ENCODE data around the gene CDKL1.
"Not testable (repeated sequence)": the region's sequence is repeated elsewhere in the genome, so short reads cannot be mapped to it uniquely, and the experiment has no call there.

CDKL1 gene

GRCh38 chr14:50387548-50387947 is 9.1 kb downstream of the CDKL1 start:
- DNase-seq = no peak

- no peak for DNase-seq
Measured at GRCh38 chr14:50383618-50384225, 13.0 kb downstream of the CDKL1 start.

- no peak for DNase-seq
Measured at GRCh38 chr14:50381823-50382287, 14.8 kb downstream of the CDKL1 start.

- DNase-seq = no peak
Measured at GRCh38 chr14:50381008-50381407, 15.7 kb downstream of the CDKL1 start.

GRCh38 chr14:50380455-50380854 is 16.2 kb downstream of the CDKL1 start:
- no peak for DNase-seq

- DNase-seq = no peak
Measured at GRCh38 chr14:50379563-50379962, 17.1 kb downstream of the CDKL1 start.

- no peak for DNase-seq
Measured at GRCh38 chr14:50377550-50378085, 19.1 kb downstream of the CDKL1 start.

GRCh38 chr14:50375760-50376159 is 20.9 kb downstream of the CDKL1 start:
- no peak for DNase-seq

GRCh38 chr14:50373959-50374358 is 22.7 kb downstream of the CDKL1 start:
- DNase-seq = no peak

GRCh38 chr14:50371546-50371945 is 25.1 kb downstream of the CDKL1 start:
- DNase-seq = no peak

- DNase-seq = peak; percentile 24
Measured at GRCh38 chr14:50366589-50366988, 30.1 kb downstream of the CDKL1 start.

- DNase-seq = no peak
Measured at GRCh38 chr14:50366115-50366514, 30.6 kb downstream of the CDKL1 start.

GRCh38 chr14:50365572-50365971 is 31.1 kb downstream of the CDKL1 start:
- not testable (repeated sequence) for DNase-seq

- no peak for DNase-seq
Measured at GRCh38 chr14:50364792-50365191, 31.9 kb downstream of the CDKL1 start.

GRCh38 chr14:50363714-50364111 is 33.0 kb downstream of the CDKL1 start:
- DNase-seq = peak; percentile 72

- DNase-seq = peak; percentile 64
Measured at GRCh38 chr14:50362764-50363713, 33.6 kb downstream of the CDKL1 start.

GRCh38 chr14:50361473-50362403 is 34.9 kb downstream of the CDKL1 start:
- not testable (repeated sequence) for DNase-seq

GRCh38 chr14:50360851-50361250 is 35.8 kb downstream of the CDKL1 start:
- DNase-seq = no peak

- DNase-seq = no peak
Measured at GRCh38 chr14:50360093-50360492, 36.6 kb downstream of the CDKL1 start.

GRCh38 chr14:50359631-50360030 is 37.0 kb downstream of the CDKL1 start:
- DNase-seq = no peak

- no peak for DNase-seq
Measured at GRCh38 chr14:50357753-50358395, 38.8 kb downstream of the CDKL1 start.

GRCh38 chr14:50357124-50357523 is 39.6 kb downstream of the CDKL1 start:
- DNase-seq = no peak
